ENCODE data around the gene MAN1C1.
A peak's percentile ranks its signal among the peaks of the same experiment; 100 is the strongest.

MAN1C1 gene

GRCh38 chr1:25809929-25810328 lies 193.3 kb downstream of the MAN1C1 start:
- TF ChIP-seq, protein P1, sequence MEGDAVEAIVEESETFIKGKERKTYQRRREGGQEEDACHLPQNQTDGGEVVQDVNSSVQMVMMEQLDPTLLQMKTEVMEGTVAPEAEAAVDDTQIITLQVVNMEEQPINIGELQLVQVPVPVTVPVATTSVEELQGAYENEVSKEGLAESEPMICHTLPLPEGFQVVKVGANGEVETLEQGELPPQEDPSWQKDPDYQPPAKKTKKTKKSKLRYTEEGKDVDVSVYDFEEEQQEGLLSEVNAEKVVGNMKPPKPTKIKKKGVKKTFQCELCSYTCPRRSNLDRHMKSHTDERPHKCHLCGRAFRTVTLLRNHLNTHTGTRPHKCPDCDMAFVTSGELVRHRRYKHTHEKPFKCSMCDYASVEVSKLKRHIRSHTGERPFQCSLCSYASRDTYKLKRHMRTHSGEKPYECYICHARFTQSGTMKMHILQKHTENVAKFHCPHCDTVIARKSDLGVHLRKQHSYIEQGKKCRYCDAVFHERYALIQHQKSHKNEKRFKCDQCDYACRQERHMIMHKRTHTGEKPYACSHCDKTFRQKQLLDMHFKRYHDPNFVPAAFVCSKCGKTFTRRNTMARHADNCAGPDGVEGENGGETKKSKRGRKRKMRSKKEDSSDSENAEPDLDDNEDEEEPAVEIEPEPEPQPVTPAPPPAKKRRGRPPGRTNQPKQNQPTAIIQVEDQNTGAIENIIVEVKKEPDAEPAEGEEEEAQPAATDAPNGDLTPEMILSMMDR (conservative IDR thresholded peaks at IDR 0.05; ENCODE audit: low read depth, low read length) = peak; percentile 8
- no peak for DNase-seq (ENCODE audit: low read depth)
- no peak overlapping the region for H3K4me3 ChIP-seq (ENCODE audit: low read depth, low read length)

- no peak overlapping the region for H3K4me3 ChIP-seq (ENCODE audit: low read depth, low read length)
- peak; percentile 66 for DNase-seq (ENCODE audit: low read depth)
- TF ChIP-seq, protein P1 (conservative IDR thresholded peaks at IDR 0.05; ENCODE audit: low read depth, low read length) = peak; percentile 92
Measured at GRCh38 chr1:25810341-25811299, 194.0 kb downstream of the MAN1C1 start.

DNA sequence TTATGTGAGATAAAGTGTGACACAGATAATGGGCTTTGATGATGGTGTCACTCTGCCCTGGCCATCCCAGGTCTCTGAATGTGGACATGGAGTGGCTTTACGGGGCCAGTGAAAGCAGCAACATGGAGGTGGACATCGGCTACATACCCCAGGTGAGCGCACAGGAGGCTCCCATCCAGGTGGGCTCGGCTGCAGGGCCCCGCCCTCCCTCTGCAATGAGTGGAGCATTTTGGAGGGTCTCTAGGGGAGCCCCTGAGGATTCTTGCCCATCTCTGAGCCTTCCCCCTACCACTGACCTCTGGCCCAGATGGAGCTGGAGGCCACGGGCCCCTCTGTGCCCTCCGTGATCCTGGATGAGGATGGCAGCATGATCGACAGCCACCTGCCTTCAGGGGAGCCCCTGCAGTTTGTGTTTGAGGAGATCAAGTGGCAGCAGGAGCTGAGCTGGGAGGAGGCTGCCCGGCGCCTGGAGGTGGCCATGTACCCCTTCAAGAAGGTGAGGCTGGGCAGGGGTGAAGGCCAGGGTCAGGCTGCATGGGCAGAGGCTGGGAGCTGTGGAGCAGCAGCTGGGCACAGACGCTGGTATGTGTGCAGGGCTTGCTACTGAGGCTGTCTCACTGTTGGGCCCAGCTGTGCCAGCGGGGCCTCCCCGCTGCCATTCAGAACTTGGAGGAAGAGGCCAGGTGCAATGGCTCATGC lies 194.9 kb downstream of the MAN1C1 start:
- no peak for DNase-seq (ENCODE audit: low read depth)
- no peak overlapping the region for H3K4me3 ChIP-seq (ENCODE audit: low read depth, low read length)
- TF ChIP-seq, protein P1 (conservative IDR thresholded peaks at IDR 0.05; ENCODE audit: low read depth, low read length) = no peak

DNA sequence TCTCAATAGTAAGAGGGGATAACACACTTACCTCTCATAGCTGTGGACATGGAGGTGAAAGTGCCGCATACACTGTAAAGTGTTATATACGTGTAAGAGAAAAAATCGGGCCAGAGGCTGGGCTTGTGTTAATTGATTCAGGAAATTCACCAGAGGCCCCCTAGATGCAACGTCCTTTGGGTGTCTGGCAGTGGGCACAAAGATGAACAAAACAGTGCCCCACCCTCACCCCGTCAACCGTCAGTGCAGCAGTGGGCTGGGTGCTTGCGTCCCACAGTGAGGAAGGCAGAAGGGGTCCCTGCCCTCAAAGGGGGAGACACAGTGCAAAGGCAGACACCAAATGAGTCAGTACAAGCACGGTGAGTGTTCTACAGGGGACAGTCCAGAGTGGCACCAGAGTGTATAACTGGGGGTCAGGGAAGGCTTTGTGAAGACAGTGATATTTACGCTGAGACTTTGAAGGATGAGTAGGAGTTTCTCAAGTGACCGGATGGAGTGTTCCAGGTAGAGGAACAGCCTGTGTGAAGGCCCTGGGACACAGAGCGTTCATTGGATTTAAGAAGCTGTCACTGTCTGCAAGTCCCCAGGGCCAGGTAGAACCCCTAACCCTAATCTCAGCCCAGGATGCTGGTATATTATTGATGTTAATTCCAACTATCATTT lies 196.6 kb downstream of the MAN1C1 start:
- DNase-seq (ENCODE audit: low read depth) = no peak
- H3K4me3 ChIP-seq (ENCODE audit: low read depth, low read length) = no peak overlapping the region
- TF ChIP-seq, protein P1 (conservative IDR thresholded peaks at IDR 0.05; ENCODE audit: low read depth, low read length) = no peak

- no peak overlapping the region for H3K4me3 ChIP-seq (ENCODE audit: low read depth, low read length)
- TF ChIP-seq, protein P1 (conservative IDR thresholded peaks at IDR 0.05; ENCODE audit: low read depth, low read length) = peak; percentile 4
- DNase-seq (ENCODE audit: low read depth) = no peak
Measured at GRCh38 chr1:25813734-25814471, 197.3 kb downstream of the MAN1C1 start.

DNA sequence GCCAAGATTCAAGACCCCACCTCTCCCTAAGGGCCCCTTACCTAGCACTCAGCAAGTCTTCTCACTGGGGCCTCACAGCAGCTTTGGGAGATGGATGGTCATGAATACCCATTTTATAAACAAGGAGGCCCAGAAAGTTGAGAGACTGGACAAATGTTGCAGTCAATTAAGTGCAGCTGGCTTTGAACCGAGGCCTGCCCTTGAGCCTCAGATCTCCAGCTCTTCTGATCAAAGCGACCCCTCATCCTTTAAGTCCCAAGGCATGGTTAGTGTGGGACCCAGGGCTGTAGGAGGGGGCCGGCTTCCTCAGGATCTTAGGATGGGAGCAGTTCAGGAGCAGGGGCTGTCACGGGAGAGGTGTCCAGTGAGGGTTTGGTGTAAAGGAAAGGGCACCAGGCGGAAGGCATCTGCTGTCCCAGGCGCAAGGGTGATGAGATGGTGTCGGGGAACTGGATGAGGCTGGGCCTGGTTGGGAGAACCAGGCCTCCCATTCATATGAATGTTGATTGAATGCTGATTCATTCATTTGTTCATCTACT lies 198.0 kb downstream of the MAN1C1 start:
- TF ChIP-seq, protein P1 (conservative IDR thresholded peaks at IDR 0.05; ENCODE audit: low read depth, low read length) = no peak
- no peak overlapping the region for H3K4me3 ChIP-seq (ENCODE audit: low read depth, low read length)
- DNase-seq (ENCODE audit: low read depth) = no peak

Measured in choroid plexus epithelial cell (primary cell).